Mesenchymal stem cell (in vitro differentiated cells and primary cell): ENCODE results near the gene KRTAP4-16. TPM values are rescaled to one million over a fixed set of nuclear protein-coding genes. Genes with fewer than 3 reads are reported as not detected.
A peak's percentile ranks its signal among the peaks of the same experiment; 100 is the strongest.

Experiments used
- DNase-seq: peaks from one replicate; pipeline ENCODE4 v3.0.0-alpha.2; 2013
- H2AFZ ChIP-seq: one replicate; pipeline ENCODE4 v1.6.1; 2013; ENCODE audit warnings: low read depth, mild to moderate bottlenecking, control low read depth, inconsistent platforms, low read length, moderate library complexity
- H2AK5ac ChIP-seq: 2 replicates; pipeline ENCODE4 v1.6.1; 2013; ENCODE audit warnings: low read length, moderate library complexity, mild to moderate bottlenecking, inconsistent platforms; ENCODE audit not compliant: severe bottlenecking
- H2BK120ac ChIP-seq: one replicate; pipeline ENCODE4 v1.6.1; 2013; ENCODE audit warnings: low read depth, mild to moderate bottlenecking, inconsistent platforms, low read length, moderate library complexity
- H2BK12ac ChIP-seq, 2 experiments: one replicate each; pipeline ENCODE4 v1.6.1; 2013; ENCODE audit warnings: inconsistent platforms in 2 of 2, low read length in 2 of 2, mild to moderate bottlenecking in 2 of 2, moderate library complexity in 2 of 2, control low read depth in 1 of 2
- H2BK15ac ChIP-seq: one replicate; pipeline ENCODE4 v1.6.1; 2013; ENCODE audit warnings: mild to moderate bottlenecking, low read depth, inconsistent platforms; ENCODE audit not compliant: poor library complexity, severe bottlenecking
- H2BK5ac ChIP-seq: 2 replicates; pipeline ENCODE4 v1.6.1; 2013; ENCODE audit warnings: low read depth, mild to moderate bottlenecking, low read length, control low read depth, inconsistent platforms; ENCODE audit not compliant: poor library complexity, severe bottlenecking
- H3K14ac ChIP-seq, 2 experiments: one replicate each; pipeline ENCODE4 v1.6.1; 2013; ENCODE audit warnings: inconsistent platforms in 2 of 2, low read length in 2 of 2, control low read depth in 1 of 2, mild to moderate bottlenecking in 1 of 2, moderate library complexity in 1 of 2
- H3K18ac ChIP-seq, 2 experiments: one replicate each; pipeline ENCODE4 v1.6.1; 2013; ENCODE audit warnings: inconsistent platforms in 2 of 2, low read length in 2 of 2, control low read depth in 1 of 2, low read depth in 1 of 2, mild to moderate bottlenecking in 1 of 2
- H3K23ac ChIP-seq, 2 experiments: one replicate each; pipeline ENCODE4 v1.6.1; 2013; ENCODE audit warnings: inconsistent platforms in 2 of 2, low read length in 2 of 2, mild to moderate bottlenecking in 2 of 2, moderate library complexity in 2 of 2, control low read depth in 1 of 2
- H3K27ac ChIP-seq: 2 replicates; pipeline ENCODE4 v1.5.1; 2013; ENCODE audit warnings: mild to moderate bottlenecking, moderate library complexity, low read length, control low read depth, inconsistent platforms; ENCODE audit not compliant: poor library complexity, severe bottlenecking
- H3K27me3 ChIP-seq, 2 experiments: 2 replicates each; pipeline versions ENCODE4 v1.6.1 to v1.7.0; 2013; ENCODE audit warnings: low read length in 2 of 2, mild to moderate bottlenecking in 2 of 2, moderate library complexity in 2 of 2, control low read depth in 1 of 2, inconsistent platforms in 1 of 2; ENCODE audit not compliant: control insufficient read depth in 1 of 2, insufficient read depth in 1 of 2
- H3K36me3 ChIP-seq, 2 experiments: 2 replicates each; pipeline versions ENCODE4 v1.6.1 to v1.7.0; 2013; ENCODE audit warnings: low read length in 2 of 2, control low read depth in 1 of 2, inconsistent platforms in 1 of 2, low read depth in 1 of 2, mild to moderate bottlenecking in 1 of 2; ENCODE audit not compliant: insufficient read depth in 2 of 2, control insufficient read depth in 1 of 2
- H3K4ac ChIP-seq, 2 experiments: one replicate each; pipeline ENCODE4 v1.6.1; 2013; ENCODE audit warnings: inconsistent platforms in 2 of 2, low read length in 2 of 2, mild to moderate bottlenecking in 2 of 2, moderate library complexity in 2 of 2, control low read depth in 1 of 2, low read depth in 1 of 2
- H3K4me1 ChIP-seq: 2 replicates; pipeline ENCODE4 v1.6.1; 2013; ENCODE audit warnings: low read depth, low read length, control low read depth; ENCODE audit not compliant: control insufficient read depth, insufficient read depth
- H3K4me2 ChIP-seq: 2 replicates; pipeline ENCODE4 v1.6.1; 2013; ENCODE audit warnings: low read length, mild to moderate bottlenecking, inconsistent platforms; ENCODE audit not compliant: poor library complexity, severe bottlenecking
- H3K4me3 ChIP-seq, 2 experiments: 2 replicates each; pipeline versions ENCODE4 v1.5.1 to v1.7.0; 2013; ENCODE audit warnings: low read length in 2 of 2, mild to moderate bottlenecking in 2 of 2, control low read depth in 1 of 2, low read depth in 1 of 2; ENCODE audit not compliant: insufficient read depth in 1 of 2
- H3K79me1 ChIP-seq: replicated peaks from 2 replicates; pipeline ENCODE4 v1.6.1; 2013; ENCODE audit warnings: mild to moderate bottlenecking, control low read depth, low read length, inconsistent platforms; ENCODE audit not compliant: poor library complexity, severe bottlenecking
- H3K9ac ChIP-seq: 2 replicates; pipeline ENCODE4 v1.7.0; 2013; ENCODE audit warnings: mild to moderate bottlenecking, low read length, moderate library complexity
- H3K9me3 ChIP-seq: 2 replicates; pipeline ENCODE4 v1.7.0; 2013; ENCODE audit warnings: mild to moderate bottlenecking, low read length; ENCODE audit not compliant: control insufficient read depth
- H4K8ac ChIP-seq: one replicate; pipeline ENCODE4 v1.6.1; 2013; ENCODE audit warnings: inconsistent platforms, mild to moderate bottlenecking, low read length, moderate library complexity
- H4K91ac ChIP-seq: one replicate; pipeline ENCODE4 v1.6.1; 2013; ENCODE audit warnings: mild to moderate bottlenecking, low read length, inconsistent platforms
- WGBS: methylation state at CpG from one replicate; pipeline ENCODE4 v1.1.7; 2013; ENCODE audit warnings: mixed read lengths; 5-methylcytosine and 5-hydroxymethylcytosine counted together
- polyA plus RNA-seq, 2 experiments: library from polyadenylated mRNA; stranded (reverse); fragments of 200-250 nt; gene quantifications; one replicate each; pipeline ENCODE4 v1.2.3, GENCODE V29; 2013

KRTAP4-16 gene
- polyA plus RNA-seq (2013, experiment 1 of 2) = not detected
- polyA plus RNA-seq (2013, experiment 2 of 2) = not detected

- H2AFZ ChIP-seq = no peak within 1 kb of the TSS
Measured at GRCh38 chr17:41101586-41102259, at the start of gene KRTAP4-16. KRTAP4-16 (minus strand) TSS chr17:41102209; CDS start chr17:41102209, 0 bp downstream.

GRCh38 chr17:41151525-41151924 lies 49.5 kb upstream of the KRTAP4-16 start:
- Histone ChIP-seq H3K18ac (no peak overlapping the region), H2BK5ac (no peak overlapping the region), H3K27ac (no peak overlapping the region), H2BK15ac (no peak overlapping the region), H3K14ac (no peak overlapping the region), H3K36me3 (no peaks in the 10 kb centered on the region), H4K8ac (no peak overlapping the region), H2BK120ac (no peak overlapping the region), H3K4me1 (no peaks in the 10 kb centered on the region), H3K4me3 (no peak overlapping the region), H3K27me3 (no peaks in the 10 kb centered on the region), H3K79me1 (no peaks in the 10 kb centered on the region), H3K4ac (no peak overlapping the region), H2BK12ac (no peak overlapping the region), H3K9ac (no peak overlapping the region), H3K4me2 (no peak overlapping the region), H3K23ac (no peak overlapping the region), H2AFZ (no peak overlapping the region), H3K9me3 (no peaks in the 10 kb centered on the region), H2AK5ac (no peak overlapping the region), H4K91ac (no peak overlapping the region)
- WGBS = 86% methylated on average over 1 of the region's 2 CpGs
- DNase-seq = no peak

More at GRCh38 chr17:41101586-41102259, at the start of gene KRTAP4-16:
- Histone ChIP-seq H3K9ac (no peak within 1 kb of the TSS), H3K27ac (no peak within 1 kb of the TSS), H3K4ac (no peak within 1 kb of the TSS), H3K79me1 (no peaks in the 10 kb centered on the region), H2BK120ac (no peak within 1 kb of the TSS), H2BK12ac (no peak within 1 kb of the TSS), H4K8ac (no peak within 1 kb of the TSS), H3K9me3 (no peaks in the 10 kb centered on the region), H3K4me1 (peaks cover 17% of the 10 kb centered on the region), H2AK5ac (no peak within 1 kb of the TSS), H3K18ac (no peak within 1 kb of the TSS), H2BK15ac (no peak within 1 kb of the TSS), H3K4me3 (no peak within 1 kb of the TSS), H3K4me2 (no peak within 1 kb of the TSS), H3K36me3 (no peaks in the 10 kb centered on the region), H3K23ac (peak within 1 kb of the TSS in 1 of 2 experiments; percentile 60), H3K14ac (peak within 1 kb of the TSS in 1 of 2 experiments; percentile 77), H2BK5ac (no peak within 1 kb of the TSS), H4K91ac (peak within 1 kb of the TSS; percentile 23), H3K27me3 (no peaks in the 10 kb centered on the region)
- no peak for DNase-seq
- WGBS = 68% methylated on average over 9 of the region's 10 CpGs

- H4K91ac ChIP-seq = no peak overlapping the region
- H3K79me1 ChIP-seq = no peaks in the 10 kb centered on the region
- H4K8ac ChIP-seq = no peak overlapping the region
- H2BK15ac ChIP-seq = no peak overlapping the region
- H3K4me2 ChIP-seq = no peak overlapping the region
- no peak overlapping the region for H3K4me3 ChIP-seq
- no peak for DNase-seq
- H3K9ac ChIP-seq = no peak overlapping the region
- no peak overlapping the region for H3K27ac ChIP-seq
- no peak overlapping the region for H2AFZ ChIP-seq
- WGBS = 89% methylated on average over 3 of the region's 4 CpGs
- no peaks in the 10 kb centered on the region for H3K4me1 ChIP-seq
- no peak overlapping the region for H2BK5ac ChIP-seq
- no peak overlapping the region for H2AK5ac ChIP-seq
- H3K18ac ChIP-seq = no peak overlapping the region
- H3K27me3 ChIP-seq = no peaks in the 10 kb centered on the region
- no peaks in the 10 kb centered on the region for H3K36me3 ChIP-seq
- no peaks in the 10 kb centered on the region for H3K9me3 ChIP-seq
- no peak overlapping the region for H3K23ac ChIP-seq
- H2BK120ac ChIP-seq = no peak overlapping the region
- H2BK12ac ChIP-seq = no peak overlapping the region
- H3K14ac ChIP-seq = no peak overlapping the region
- H3K4ac ChIP-seq = no peak overlapping the region
Measured at GRCh38 chr17:41150026-41150425, 48.0 kb upstream of the KRTAP4-16 start.

- Histone ChIP-seq H3K4ac (no peak within 1 kb of the TSS), H3K27me3 (no peaks in the 10 kb centered on the region), H4K91ac (no peak within 1 kb of the TSS), H2BK5ac (no peak within 1 kb of the TSS), H3K79me1 (no peaks in the 10 kb centered on the region), H2BK12ac (no peak within 1 kb of the TSS), H2BK120ac (no peak within 1 kb of the TSS), H2BK15ac (no peak within 1 kb of the TSS), H3K9me3 (no peaks in the 10 kb centered on the region), H4K8ac (no peak within 1 kb of the TSS), H3K4me3 (no peak within 1 kb of the TSS), H3K27ac (no peak within 1 kb of the TSS), H3K4me2 (no peak within 1 kb of the TSS), H3K23ac (no peak within 1 kb of the TSS), H2AK5ac (no peak within 1 kb of the TSS), H3K18ac (no peak within 1 kb of the TSS), H3K36me3 (no peaks in the 10 kb centered on the region), H3K4me1 (no peaks in the 10 kb centered on the region), H2AFZ (no peak within 1 kb of the TSS), H3K14ac (no peak within 1 kb of the TSS), H3K9ac (no peak within 1 kb of the TSS)
- 47% methylated on average over 2 of the region's 2 CpGs for WGBS
- no peak for DNase-seq
Measured at GRCh38 chr17:41149652-41149985, 47.6 kb upstream of the KRTAP4-16 start, which contains the start of gene KRTAP4-5. KRTAP4-5 (minus strand) TSS chr17:41149825; CDS start chr17:41149767, 58 bp downstream.
